CD4-positive, alpha-beta memory T cell (primary cell): ENCODE data around the gene STARD10. TPM values are rescaled to one million over a fixed set of nuclear protein-coding genes. Genes with fewer than 3 reads are reported as not detected.

ENCODE experiments used
- CTCF ChIA-PET: fragments of 350-600 bp; sonication (Branson Sonifier 250); formaldehyde crosslinking; loops from one replicate; lab custom pipeline; 2021; ENCODE audit warnings: inconsistent platforms; ENCODE audit not compliant: partially characterized antibody; lab: Charles Lee
- POLR2A ChIA-PET: fragments of 350-600 bp; sonication (Branson Sonifier 250); formaldehyde crosslinking; loops from one replicate; lab custom pipeline; 2021; ENCODE audit not compliant: partially characterized antibody; lab: Charles Lee
- DNase-seq, 5 donors: peaks; one replicate each; pipeline versions ENCODE4 v3.0.0 to v3.0.0-alpha.2; 2020 to 2022; ENCODE audit warnings: mixed read lengths in 1 of 5
- H3K27ac ChIP-seq: one replicate; pipeline ENCODE4 v1.7.0; 2013; ENCODE audit warnings: low read depth, low read length
- H3K27me3 ChIP-seq: 2 replicates; pipeline ENCODE4 v1.7.0; 2013; ENCODE audit warnings: mild to moderate bottlenecking, low read length, moderate library complexity; ENCODE audit not compliant: insufficient read depth
- H3K36me3 ChIP-seq: 2 replicates; pipeline ENCODE4 v1.7.0; 2013; ENCODE audit warnings: mild to moderate bottlenecking, low read length, moderate library complexity; ENCODE audit not compliant: insufficient read depth
- H3K4me1 ChIP-seq: 2 replicates; pipeline ENCODE4 v1.7.0; 2013; ENCODE audit warnings: mild to moderate bottlenecking, low read length, moderate library complexity; ENCODE audit not compliant: insufficient read depth
- H3K4me3 ChIP-seq, 2 donors: one replicate each; pipeline ENCODE4 v1.7.0; 2013; ENCODE audit warnings: low read length in 2 of 2, mild to moderate bottlenecking in 1 of 2
- H3K9me3 ChIP-seq, 2 donors: one replicate each; pipeline ENCODE4 v1.7.0; 2013; ENCODE audit warnings: low read length in 2 of 2, control low read depth in 1 of 2; ENCODE audit not compliant: control insufficient read depth in 1 of 2
- H3K27ac Mint-ChIP-seq, 7 donors: one replicate each; pipeline ENCODE4 v1.8.0; 2020 to 2021; ENCODE audit warnings: mixed read lengths in 7 of 7, mild to moderate bottlenecking in 6 of 7, inconsistent platforms in 3 of 7, moderate library complexity in 3 of 7
- H3K27me3 Mint-ChIP-seq, 2 donors: one replicate each; pipeline ENCODE4 v1.8.0; 2020 to 2021; ENCODE audit warnings: mixed read lengths in 2 of 2
- H3K36me3 Mint-ChIP-seq, 2 donors: one replicate each; pipeline ENCODE4 v1.8.0; 2020 to 2021; ENCODE audit warnings: mixed read lengths in 2 of 2, inconsistent platforms in 1 of 2, mild to moderate bottlenecking in 1 of 2
- H3K4me1 Mint-ChIP-seq, 4 donors: one replicate each; pipeline ENCODE4 v1.8.0; 2020 to 2021; ENCODE audit warnings: mixed read lengths in 4 of 4, mild to moderate bottlenecking in 1 of 4
- H3K4me3 Mint-ChIP-seq, 8 donors: one replicate each; pipeline ENCODE4 v1.8.0; 2020 to 2021; ENCODE audit warnings: mixed read lengths in 8 of 8, mild to moderate bottlenecking in 7 of 8, moderate library complexity in 6 of 8, inconsistent platforms in 3 of 8
- H3K9me3 Mint-ChIP-seq, 8 donors: one replicate each; pipeline ENCODE4 v1.8.0; 2020 to 2021; ENCODE audit warnings: mixed read lengths in 8 of 8, mild to moderate bottlenecking in 5 of 8, inconsistent platforms in 3 of 8, moderate library complexity in 1 of 8
- intact Hi-C: fragments of 100-400 bp; cut with micrococcal nuclease; formaldehyde crosslinking; loops from one replicate; pipeline ENCODE4 v1.15.1; 2023
- polyA plus RNA-seq, 2 donors: library from polyadenylated mRNA; unstranded; fragments of 300-500 nt; fragmentation: Illumina TruSeq; gene quantifications; one replicate each; pipeline ENCODE4 v1.2.3, GENCODE V29; 2021
- total RNA-seq, 2 experiments: library from RNA; stranded (reverse); gene quantifications; one replicate each; pipeline ENCODE4 v1.2.3, GENCODE V29; 2021

Gene STARD10
- total and polyA plus RNA-seq, 4 experiments from 2014 or later: 23.0 to 27.0 (median 24.2) TPM

GRCh38 chr11:72743321-72744221 lies 50.3 kb downstream of the STARD10 start:
- POLR2A ChIA-PET: no interaction called here
- Mint-ChIP-seq H3K27me3 (no peaks in the 10 kb centered on the region), H3K9me3 (no peaks in the 10 kb centered on the region), H3K36me3 (peaks cover 0 to 2% of the 10 kb centered on the region in 2 donors), H3K27ac (peak overlapping the region; percentile 73 to 95 (median 88)), H3K4me3 (peak overlapping the region in 2 of 8 donors; percentile 32 to 33), H3K4me1 (peaks cover 48 to 88% (median 61%) of the 10 kb centered on the region in 4 donors)
- Histone ChIP-seq H3K4me3 (no peak overlapping the region), H3K4me1 (peaks cover 70% of the 10 kb centered on the region), H3K36me3 (no peaks in the 10 kb centered on the region), H3K27me3 (no peaks in the 10 kb centered on the region), H3K27ac (no peak overlapping the region), H3K9me3 (no peaks in the 10 kb centered on the region)
- intact Hi-C loops: no loop called here
- no peak for DNase-seq
- CTCF ChIA-PET: no interaction called here

- Mint-ChIP-seq H3K27me3 (no peaks in the 10 kb centered on the region), H3K4me3 (peak overlapping the region in 2 of 8 donors; percentile 26 to 43), H3K4me1 (peaks cover 46 to 88% (median 63%) of the 10 kb centered on the region in 4 donors), H3K36me3 (no peaks in the 10 kb centered on the region), H3K27ac (peak overlapping the region; percentile 29 to 99 (median 87)), H3K9me3 (no peaks in the 10 kb centered on the region)
- no peak for DNase-seq
- peak overlapping the region; percentile 24 for H3K27ac ChIP-seq
- no peaks in the 10 kb centered on the region for H3K36me3 ChIP-seq
- peaks cover 75% of the 10 kb centered on the region for H3K4me1 ChIP-seq
- no peak overlapping the region for H3K4me3 ChIP-seq
- CTCF ChIA-PET: no interaction called here
- intact Hi-C loops: no loop called here
- H3K9me3 ChIP-seq: no peaks in the 10 kb centered on the region
- no peaks in the 10 kb centered on the region for H3K27me3 ChIP-seq
- POLR2A ChIA-PET: no interaction called here
Measured at GRCh38 chr11:72742513-72743320, 51.1 kb downstream of the STARD10 start.

- ChIA-PET POLR2A (no interaction called here), CTCF (interaction anchor here (1.5 to 2.4 kb wide), 3 partner anchors 14 to 52 kb away, joined by 3 to 13 read pairs (median 5); no protein-coding TSS in a partner anchor)
- Histone ChIP-seq H3K36me3 (no peaks in the 10 kb centered on the region), H3K9me3 (no peaks in the 10 kb centered on the region), H3K27ac (peak overlapping the region; percentile 24), H3K4me3 (no peak overlapping the region), H3K27me3 (no peaks in the 10 kb centered on the region), H3K4me1 (peaks cover 76% of the 10 kb centered on the region)
- Mint-ChIP-seq H3K36me3 (no peaks in the 10 kb centered on the region), H3K27ac (peak overlapping the region; percentile 41 to 99 (median 89)), H3K27me3 (no peaks in the 10 kb centered on the region), H3K4me3 (peak overlapping the region in 3 of 8 donors; percentile 26 to 49 (median 43)), H3K4me1 (peaks cover 49 to 88% (median 66%) of the 10 kb centered on the region in 4 donors), H3K9me3 (no peaks in the 10 kb centered on the region)
- intact Hi-C loops: no loop called here
- DNase-seq: no peak
Measured at GRCh38 chr11:72741849-72742512, 51.9 kb downstream of the STARD10 start.

- Histone ChIP-seq H3K27ac (peak overlapping the region; percentile 10), H3K9me3 (no peaks in the 10 kb centered on the region), H3K4me1 (peaks cover 81% of the 10 kb centered on the region), H3K27me3 (no peaks in the 10 kb centered on the region), H3K4me3 (no peak overlapping the region), H3K36me3 (no peaks in the 10 kb centered on the region)
- H3K27ac Mint-ChIP-seq: peak overlapping the region; percentile 80 to 99 (median 89)
- intact Hi-C loops: no loop called here
- ChIA-PET CTCF (interaction anchor here (1.5 to 2.4 kb wide), 3 partner anchors 13 to 53 kb away, joined by 3 to 13 read pairs (median 5); no protein-coding TSS in a partner anchor), POLR2A (no interaction called here)
- DNase-seq: no peak
- H3K9me3 Mint-ChIP-seq: no peaks in the 10 kb centered on the region
- H3K4me1 Mint-ChIP-seq: peaks cover 54 to 90% (median 72%) of the 10 kb centered on the region in 4 donors
- H3K27me3 Mint-ChIP-seq: no peaks in the 10 kb centered on the region
- H3K36me3 Mint-ChIP-seq: no peaks in the 10 kb centered on the region
- H3K4me3 Mint-ChIP-seq: peak overlapping the region in 2 of 8 donors; percentile 2 to 77
Measured at GRCh38 chr11:72741429-72741833, 52.4 kb downstream of the STARD10 start.

- H3K27ac ChIP-seq: peak overlapping the region; percentile 10
- H3K4me1 Mint-ChIP-seq: peaks cover 57 to 89% (median 76%) of the 10 kb centered on the region in 4 donors
- no peaks in the 10 kb centered on the region for H3K9me3 ChIP-seq
- DNase-seq: no peak
- peak overlapping the region in 6 of 8 donors; percentile 6 to 80 (median 49) for H3K4me3 Mint-ChIP-seq
- no peaks in the 10 kb centered on the region for H3K36me3 Mint-ChIP-seq
- H3K27me3 ChIP-seq: no peaks in the 10 kb centered on the region
- H3K4me1 ChIP-seq: peaks cover 82% of the 10 kb centered on the region
- H3K9me3 Mint-ChIP-seq: no peaks in the 10 kb centered on the region
- no peaks in the 10 kb centered on the region for H3K36me3 ChIP-seq
- H3K4me3 ChIP-seq: no peak overlapping the region
- no peaks in the 10 kb centered on the region for H3K27me3 Mint-ChIP-seq
- intact Hi-C loops: no loop called here
- peak overlapping the region; percentile 80 to 99 (median 89) for H3K27ac Mint-ChIP-seq
- ChIA-PET CTCF (interaction anchor here (0.6 to 2.4 kb wide), 4 partner anchors 13 to 402 kb away, joined by 3 to 13 read pairs (median 4); no protein-coding TSS in a partner anchor), POLR2A (interaction anchor here (0.7 to 1.4 kb wide), 4 partner anchors 8 to 53 kb away, joined by 3 to 5 read pairs (median 3); partner anchors contain the start of gene STARD10)
Measured at GRCh38 chr11:72740562-72741428, 53.1 kb downstream of the STARD10 start.

- Histone ChIP-seq H3K9me3 (no peaks in the 10 kb centered on the region), H3K36me3 (no peaks in the 10 kb centered on the region), H3K27ac (no peak overlapping the region), H3K27me3 (no peaks in the 10 kb centered on the region), H3K4me1 (peaks cover 80% of the 10 kb centered on the region), H3K4me3 (no peak overlapping the region)
- POLR2A ChIA-PET: interaction anchor here (1.1 to 1.4 kb wide), 3 partner anchors 11 to 54 kb away, joined by 3 to 5 read pairs (median 3); partner anchors contain the start of gene STARD10
- Mint-ChIP-seq H3K4me3 (peak overlapping the region in 5 of 8 donors; percentile 30 to 80 (median 50)), H3K27ac (peak overlapping the region; percentile 80 to 99 (median 87)), H3K4me1 (peaks cover 57 to 89% (median 75%) of the 10 kb centered on the region in 4 donors), H3K36me3 (no peaks in the 10 kb centered on the region), H3K9me3 (no peaks in the 10 kb centered on the region), H3K27me3 (no peaks in the 10 kb centered on the region)
- intact Hi-C loops: no loop called here
- no peak for DNase-seq
- CTCF ChIA-PET: interaction anchor here (0.6 to 2.4 kb wide), 2 partner anchors 15 to 402 kb away, joined by 3 to 13 read pairs; no protein-coding TSS in a partner anchor
Measured at GRCh38 chr11:72740060-72740424, 53.8 kb downstream of the STARD10 start.
